Endothelial cell (in vitro differentiated cells): ENCODE measurements around the gene KIAA0408. TPM values are rescaled to one million over a fixed set of nuclear protein-coding genes. Genes with fewer than 3 reads are reported as not detected.
A peak's percentile ranks its signal among the peaks of the same experiment; 100 is the strongest.
"Not testable (repeated sequence)": the region's sequence is repeated elsewhere in the genome, so short reads cannot be mapped to it uniquely, and the experiment has no call there.

Experiments used
- DNase-seq: peaks from one replicate; pipeline ENCODE4 v3.0.0; 2021; ENCODE audit warnings: low spot score
- H3K27ac Mint-ChIP-seq: one replicate; pipeline ENCODE4 v1.8.0; 2021; ENCODE audit warnings: mixed read lengths, inconsistent platforms; ENCODE audit not compliant: unreplicated experiment
- H3K27me3 Mint-ChIP-seq: one replicate; pipeline ENCODE4 v1.8.0; 2021; ENCODE audit warnings: mild to moderate bottlenecking, moderate library complexity, mixed read lengths, inconsistent platforms; ENCODE audit not compliant: unreplicated experiment
- H3K36me3 Mint-ChIP-seq: one replicate; pipeline ENCODE4 v1.8.0; 2021; ENCODE audit warnings: mild to moderate bottlenecking, low read depth, mixed read lengths, inconsistent platforms; ENCODE audit not compliant: unreplicated experiment
- H3K4me1 Mint-ChIP-seq: one replicate; pipeline ENCODE4 v1.8.0; 2021; ENCODE audit warnings: mild to moderate bottlenecking, mixed read lengths, inconsistent platforms; ENCODE audit not compliant: unreplicated experiment
- H3K4me3 Mint-ChIP-seq: one replicate; pipeline ENCODE4 v1.8.0; 2021; ENCODE audit warnings: mild to moderate bottlenecking, mixed read lengths, inconsistent platforms; ENCODE audit not compliant: unreplicated experiment
- H3K9me3 Mint-ChIP-seq: one replicate; pipeline ENCODE4 v1.8.0; 2021; ENCODE audit warnings: mixed read lengths, inconsistent platforms; ENCODE audit not compliant: unreplicated experiment
- CTCF ChIP-seq: fragments of 200-600 bp; sonication (generic); IDR thresholded peaks from one replicate; pipeline ENCODE4 v1.5.0; 2021; ENCODE audit warnings: antibody characterized with exemption; ENCODE audit not compliant: unreplicated experiment
- total RNA-seq: library from RNA; stranded (reverse); fragmentation: NEBNext Ultra II Directional; extraction: Animal tissue kit (Norgen Biotek cat#: 25700); gene quantifications from one replicate; pipeline ENCODE4 v1.2.1, GENCODE V29; 2021; ENCODE audit not compliant: unreplicated experiment

The KIAA0408 gene
- total RNA-seq, 1 donor from 2014 or later: 6.4 TPM

DNA sequence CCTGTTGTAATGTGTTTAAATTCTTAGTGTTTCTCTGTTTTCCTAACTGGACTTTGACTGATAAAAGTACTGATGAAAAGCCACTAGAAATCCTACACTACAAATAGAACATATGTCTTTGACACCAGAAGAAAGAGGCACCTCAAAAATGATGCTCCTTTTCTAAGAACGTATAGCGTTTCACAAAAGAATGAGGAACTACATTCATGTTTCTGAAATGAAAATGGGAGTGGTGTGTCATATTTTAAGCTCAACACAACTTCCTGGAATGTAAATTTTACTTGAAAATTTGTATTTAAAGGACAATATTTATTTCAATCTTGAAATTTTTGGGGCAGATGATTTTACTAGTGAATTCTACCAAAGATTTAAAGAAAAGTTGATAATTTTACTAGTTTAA is 35.3 kb downstream of the KIAA0408 start:
- H3K4me3 Mint-ChIP-seq: no peak overlapping the region
- TF ChIP-seq CTCF: no peak
- no peaks in the 10 kb centered on the region for H3K9me3 Mint-ChIP-seq
- DNase-seq: no peak
- no peaks in the 10 kb centered on the region for H3K27me3 Mint-ChIP-seq
- H3K36me3 Mint-ChIP-seq: no peaks in the 10 kb centered on the region
- no peak overlapping the region for H3K27ac Mint-ChIP-seq
- peaks cover 5% of the 10 kb centered on the region for H3K4me1 Mint-ChIP-seq

GRCh38 chr6:127421164-127421563 is 38.0 kb downstream of the KIAA0408 start:
- not testable (repeated sequence) for DNase-seq, H3K9me3 Mint-ChIP-seq, H3K36me3 Mint-ChIP-seq, H3K4me1 Mint-ChIP-seq, H3K4me3 Mint-ChIP-seq, H3K27ac Mint-ChIP-seq, H3K27me3 Mint-ChIP-seq

DNA sequence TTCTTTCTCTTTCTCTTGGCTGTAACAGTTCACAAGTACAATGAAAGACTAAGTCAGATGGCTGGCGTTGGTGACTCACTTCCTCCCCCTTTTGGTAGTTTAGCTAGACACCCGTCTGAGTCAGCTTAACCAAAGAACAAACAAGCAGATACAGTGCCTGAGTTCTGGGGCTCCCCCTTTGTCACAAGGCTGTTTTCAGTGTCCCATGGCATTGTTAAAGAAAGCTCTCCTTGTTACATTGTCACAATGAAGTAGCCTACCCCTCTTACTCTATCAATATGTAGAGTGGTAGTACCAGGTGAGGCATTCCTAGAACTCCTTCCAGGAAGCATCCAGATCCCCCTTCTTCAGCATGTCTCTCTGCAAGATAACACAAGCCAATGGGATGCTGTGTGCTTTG is 38.6 kb downstream of the KIAA0408 start:
- no peak overlapping the region for H3K4me3 Mint-ChIP-seq
- TF ChIP-seq CTCF: peak; percentile 22
- peak overlapping the region; percentile 6 for H3K27ac Mint-ChIP-seq
- H3K9me3 Mint-ChIP-seq: no peaks in the 10 kb centered on the region
- peak; percentile 47 for DNase-seq
- no peaks in the 10 kb centered on the region for H3K36me3 Mint-ChIP-seq
- no peaks in the 10 kb centered on the region for H3K27me3 Mint-ChIP-seq
- H3K4me1 Mint-ChIP-seq: peaks cover 8% of the 10 kb centered on the region

- no peak overlapping the region for H3K27ac Mint-ChIP-seq
- no peaks in the 10 kb centered on the region for H3K9me3 Mint-ChIP-seq
- TF ChIP-seq CTCF: no peak
- DNase-seq: no peak
- no peak overlapping the region for H3K4me3 Mint-ChIP-seq
- peaks cover 3% of the 10 kb centered on the region for H3K27me3 Mint-ChIP-seq
- peaks cover 3% of the 10 kb centered on the region for H3K4me1 Mint-ChIP-seq
- no peaks in the 10 kb centered on the region for H3K36me3 Mint-ChIP-seq
Observed at GRCh38 chr6:127415096-127415495, 44.1 kb downstream of the KIAA0408 start.

DNA sequence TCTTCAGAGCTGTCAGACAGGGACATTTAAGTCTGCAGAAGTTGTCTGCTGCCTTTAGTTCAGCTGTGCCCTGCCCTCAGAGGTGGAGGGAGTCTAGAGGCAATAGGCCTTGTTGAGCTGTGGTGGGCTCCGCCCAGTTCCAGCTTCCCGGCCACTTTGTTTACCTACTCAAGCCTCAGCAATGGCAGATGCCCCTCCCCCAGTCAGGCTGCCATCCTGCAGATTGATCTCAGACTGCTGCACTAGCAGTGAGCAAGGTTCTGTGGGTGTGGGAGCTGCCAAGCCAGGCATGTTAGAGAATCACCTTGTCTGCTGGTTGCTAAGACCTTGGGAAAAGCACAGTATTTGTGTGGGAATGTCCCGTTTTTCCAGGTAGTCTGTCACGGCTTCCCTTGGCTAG is 46.1 kb downstream of the KIAA0408 start:
- not testable (repeated sequence) for H3K4me3 Mint-ChIP-seq, H3K9me3 Mint-ChIP-seq, H3K36me3 Mint-ChIP-seq, DNase-seq, H3K27ac Mint-ChIP-seq, H3K4me1 Mint-ChIP-seq, H3K27me3 Mint-ChIP-seq

DNA sequence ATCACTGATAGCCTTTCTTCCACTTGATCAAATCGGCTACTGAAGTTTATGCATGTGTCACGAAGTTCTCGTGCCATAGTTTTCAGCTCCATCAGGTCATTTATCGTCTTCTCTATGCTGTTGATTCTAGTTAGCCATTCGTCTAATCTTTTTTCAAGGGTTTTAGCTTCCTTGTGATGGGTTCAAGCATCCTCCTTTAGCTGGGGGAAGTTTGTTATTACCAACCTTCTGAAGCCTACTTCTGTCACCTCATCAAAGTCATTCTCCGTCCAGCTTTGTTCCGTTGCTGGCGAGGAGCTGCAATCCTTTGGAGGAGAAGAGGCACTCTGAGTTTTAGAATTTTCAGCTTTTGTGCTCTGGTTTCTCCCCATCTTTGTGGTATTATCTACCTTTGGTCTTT is 47.2 kb downstream of the KIAA0408 start:
- not testable (repeated sequence) for H3K4me3 Mint-ChIP-seq, H3K27me3 Mint-ChIP-seq, H3K27ac Mint-ChIP-seq, H3K36me3 Mint-ChIP-seq, DNase-seq, H3K4me1 Mint-ChIP-seq, H3K9me3 Mint-ChIP-seq

Other genes starting within 250 kb of the KIAA0408 start
- 68.6 TPM for gene RNF146, start 192.5 kb downstream of the KIAA0408 start, total RNA-seq
- 84.1 TPM for gene ECHDC1, start 115.8 kb downstream of the KIAA0408 start, total RNA-seq
- 0.82 TPM for gene C6orf58, start 117.8 kb upstream of the KIAA0408 start, total RNA-seq